HepG2 (cell line): ENCODE results near the gene SLC25A28. TPM values are rescaled to one million over a fixed set of nuclear protein-coding genes. Genes with fewer than 3 reads are reported as not detected.

ENCODE experiments used
- CEBPZ ChIP-seq: IDR thresholded peaks from 2 replicates; pipeline ENCODE4 v1.6.1; 2012; ENCODE audit warnings: low read length, improper control_type of control experiment
- GRHL1 ChIP-seq: sonication (generic); formaldehyde crosslinking; conservative IDR thresholded peaks from 2 replicates; pipeline ENCODE4 v1.8.0; 2022; ENCODE audit warnings: missing genetic modification reagents
- HOMEZ ChIP-seq: IDR thresholded peaks from 2 replicates; pipeline ENCODE4 v1.6.1; 2016; ENCODE audit warnings: low read depth
- JUNB ChIP-seq: sonication (generic); formaldehyde crosslinking; IDR thresholded peaks from 2 replicates; pipeline ENCODE4 v1.8.0; 2022; ENCODE audit warnings: missing genetic modification reagents, mild to moderate bottlenecking, borderline replicate concordance
- KIAA2018 ChIP-seq: sonication (generic); formaldehyde crosslinking; IDR thresholded peaks from 2 replicates; pipeline ENCODE4 v1.5.0; 2020; ENCODE audit warnings: mild to moderate bottlenecking, missing genetic modification reagents, borderline replicate concordance
- MXD3 ChIP-seq: IDR thresholded peaks from 2 replicates; pipeline ENCODE4 v1.6.1; 2016; ENCODE audit warnings: mild to moderate bottlenecking, missing biosample characterization, missing genetic modification reagents
- MYNN ChIP-seq: sonication (generic); formaldehyde crosslinking; IDR thresholded peaks from 2 replicates; pipeline ENCODE4 v1.4.0; 2020; ENCODE audit warnings: mild to moderate bottlenecking, low read depth, missing genetic modification reagents
- SNAPC2 ChIP-seq: sonication (generic); formaldehyde crosslinking; IDR thresholded peaks from 2 replicates; pipeline ENCODE4 v1.8.1; 2022; ENCODE audit warnings: mild to moderate bottlenecking, missing genetic modification reagents
- ZFY ChIP-seq: sonication (generic); formaldehyde crosslinking; IDR thresholded peaks from 2 replicates; pipeline ENCODE4 v1.4.0; 2020; ENCODE audit warnings: missing genetic modification reagents
- ZNF205 ChIP-seq: IDR thresholded peaks from 2 replicates; pipeline ENCODE4 v1.6.1; 2018; ENCODE audit warnings: missing biosample characterization, missing genetic modification reagents
- ZNF225 ChIP-seq: sonication (generic); formaldehyde crosslinking; IDR thresholded peaks from 2 replicates; pipeline ENCODE4 v1.4.0; 2020; ENCODE audit warnings: mild to moderate bottlenecking, missing genetic modification reagents
- polyA plus RNA-seq, 8 experiments: library from polyadenylated mRNA; depleted of rRNA in 3 of 8; stranded (reverse) in 7 of 8; unstranded in 1 of 8; fragments of >200 nt; fragmentation: Illumina TruSeq in 4 of 8; extraction: Trizol in 4 of 8; gene quantifications; 2 replicates each; pipeline versions ENCODE4 v1.2.1 to v1.2.3, GENCODE V29; 2011 to 2016; ENCODE audit warnings: low read depth in 4 of 8, missing spikeins in 1 of 8, mixed read lengths in 1 of 8; ENCODE audit not compliant: insufficient read depth in 1 of 8
- total RNA-seq, 5 experiments: library from RNA; depleted of rRNA; stranded (reverse); fragments of >200 nt; fragmentation: Illumina TruSeq; extraction: Trizol; gene quantifications; 2 replicates each; pipeline ENCODE4 v1.2.3, GENCODE V29; 2016; ENCODE audit warnings: low read depth in 1 of 5

Gene SLC25A28
- total and polyA plus RNA-seq, 2 of the 13 experiments (the other 11 are each of a cell fraction or from before 2014, with no cell fraction given): 15.2 to 41.0 TPM

GRCh38 chr10:99620711-99621453 is 643 bp upstream of the SLC25A28 start (continued):
- TF ChIP-seq KIAA2018 (peak; percentile 54; the same call in 1 of the 2 replicates), MXD3 (CRISPR knock-in tag) (peak; percentile 86), CEBPZ (no peak), MYNN (CRISPR knock-in tag) (no peak), SNAPC2 (CRISPR knock-in tag) (no peak), GRHL1 (no peak), JUNB (CRISPR knock-in tag) (no peak), HOMEZ (CRISPR knock-in tag) (peak; percentile 31), ZNF225 (CRISPR knock-in tag) (peak; percentile 48; the same call in 1 of the 2 replicates), ZNF205 (peak; percentile 61; the same call in 1 of the 2 replicates), ZFY (CRISPR knock-in tag) (peak; percentile 90)
